GM19351 (cell line): ENCODE measurements around the gene BUB3.
"Not testable (repeated sequence)": the region's sequence is repeated elsewhere in the genome, so short reads cannot be mapped to it uniquely, and the experiment has no call there.

Source experiments
- ATAC-seq: cut with Tn5 transposase; IDR thresholded peaks from one replicate; pipeline ENCODE4 v1.9.1; 2021; ENCODE audit warnings: mild to moderate bottlenecking, moderate library complexity; ENCODE audit not compliant: unreplicated experiment

BUB3 gene

DNA sequence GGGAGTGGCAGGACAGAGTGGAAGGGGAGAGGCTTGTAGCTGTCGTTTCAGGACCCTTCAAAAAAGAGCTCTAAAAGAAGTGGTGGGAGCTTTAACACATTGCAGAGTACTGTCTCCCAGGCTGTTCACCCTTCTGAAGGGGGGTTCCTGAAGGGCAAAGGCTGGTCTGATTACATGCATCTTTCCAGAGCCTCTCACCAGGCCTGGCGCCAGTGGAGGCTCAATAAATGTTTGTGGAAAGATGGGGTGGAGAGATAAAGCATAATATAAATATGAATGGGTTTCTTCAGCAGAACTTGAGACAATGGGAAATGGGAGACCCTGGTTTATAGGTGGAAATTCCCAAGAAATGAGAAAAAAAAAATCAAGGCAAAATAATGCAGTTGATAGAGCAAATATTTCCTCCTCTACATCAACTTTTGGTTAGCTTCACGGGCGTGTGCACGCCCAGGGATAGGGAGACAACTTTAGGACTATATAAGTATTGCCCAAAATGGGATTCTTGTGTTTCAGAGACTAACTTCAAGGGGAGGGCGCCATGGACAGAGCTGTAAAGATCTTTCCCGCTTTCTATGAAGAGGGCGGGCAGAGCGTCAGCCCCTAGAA lies 613 bp upstream of the BUB3 start:
- no peak for ATAC-seq

- peak; percentile 40 for ATAC-seq
Measured at GRCh38 chr10:123154711-123155505, 706 bp downstream of the BUB3 start.

GRCh38 chr10:123156078-123156477 lies 1.9 kb downstream of the BUB3 start:
- no peak for ATAC-seq

- ATAC-seq = no peak
Measured at GRCh38 chr10:123157210-123157609, 3.0 kb downstream of the BUB3 start.

DNA sequence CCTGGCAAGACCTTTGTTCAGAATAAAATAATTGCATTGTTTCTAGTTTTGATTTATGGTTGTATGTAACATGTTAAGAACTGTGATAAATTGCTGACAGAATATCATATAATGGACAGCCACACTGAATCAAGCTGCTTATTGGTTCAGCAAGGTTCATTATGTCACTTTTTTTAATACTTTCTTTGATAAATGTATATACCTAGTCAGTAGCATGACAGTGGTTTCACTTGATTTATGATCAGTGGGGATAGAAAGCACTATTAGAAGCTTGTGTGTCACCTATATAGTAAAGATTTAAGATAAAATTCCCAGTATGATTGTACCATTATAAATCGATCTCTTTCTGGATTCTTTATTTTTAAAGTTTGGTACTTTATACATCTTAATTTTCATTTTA lies 4.5 kb downstream of the BUB3 start:
- no peak for ATAC-seq

- no peak for ATAC-seq
Measured at GRCh38 chr10:123160311-123160980, 6.2 kb downstream of the BUB3 start.

- no peak for ATAC-seq
Measured at GRCh38 chr10:123164319-123164718, 10.1 kb downstream of the BUB3 start.

- no peak for ATAC-seq
Measured at GRCh38 chr10:123165445-123166072, 11.4 kb downstream of the BUB3 start.

- no peak for ATAC-seq
Measured at GRCh38 chr10:123166618-123167017, 12.4 kb downstream of the BUB3 start.

GRCh38 chr10:123170961-123171360 lies 16.8 kb downstream of the BUB3 start:
- ATAC-seq = no peak

GRCh38 chr10:123171616-123172015 lies 17.4 kb downstream of the BUB3 start:
- not testable (repeated sequence) for ATAC-seq

DNA sequence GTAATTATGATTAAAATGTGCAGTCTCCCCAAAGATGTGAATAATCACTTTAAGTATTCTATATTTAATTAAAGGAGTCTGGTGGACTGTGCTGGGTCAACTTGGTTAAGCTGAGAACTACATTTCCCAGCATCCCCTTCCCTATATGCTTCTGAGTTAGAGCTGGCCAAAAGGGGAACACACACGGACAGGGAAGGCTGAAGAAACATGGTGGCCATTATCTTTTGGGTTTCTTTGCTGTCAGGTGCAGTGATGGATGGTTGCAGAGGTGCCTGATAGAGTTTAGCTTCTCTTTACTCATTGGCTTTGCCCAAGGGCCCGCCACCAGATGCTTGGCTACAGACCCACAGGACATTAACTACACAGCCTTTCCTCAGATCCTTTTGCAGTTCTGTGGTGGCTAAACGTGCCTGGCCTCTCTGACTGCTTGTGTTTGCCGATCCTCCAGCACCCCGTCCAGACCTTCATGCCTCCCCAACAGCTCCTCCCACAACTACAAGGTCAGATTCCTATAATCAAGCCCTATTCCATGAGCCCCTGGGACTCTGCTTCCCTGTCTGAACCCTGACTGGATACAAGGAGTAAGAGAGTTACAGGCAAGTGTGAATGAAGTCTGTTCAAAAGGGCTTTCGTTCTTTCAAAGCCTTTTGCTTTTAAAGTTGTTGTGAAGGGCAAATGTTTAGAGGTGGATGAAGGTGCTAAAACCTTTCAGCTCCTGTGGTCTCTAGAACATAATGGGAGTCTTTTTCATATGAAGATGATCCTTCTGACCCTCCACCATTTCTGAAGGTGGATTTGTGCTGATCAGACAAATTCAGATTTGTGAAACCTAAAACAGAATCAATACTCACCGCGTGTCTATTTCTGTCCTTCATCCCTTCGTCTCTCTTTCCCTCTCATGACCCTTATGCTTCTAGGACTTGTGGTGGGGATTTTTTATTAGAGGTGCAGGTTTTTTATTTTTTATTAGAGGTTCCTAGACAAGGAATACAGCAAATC lies 21.5 kb downstream of the BUB3 start:
- ATAC-seq = no peak

- not testable (repeated sequence) for ATAC-seq
Measured at GRCh38 chr10:123178390-123178789, 24.2 kb downstream of the BUB3 start.

GRCh38 chr10:123180101-123181090 lies 26.2 kb downstream of the BUB3 start:
- ATAC-seq = no peak

DNA sequence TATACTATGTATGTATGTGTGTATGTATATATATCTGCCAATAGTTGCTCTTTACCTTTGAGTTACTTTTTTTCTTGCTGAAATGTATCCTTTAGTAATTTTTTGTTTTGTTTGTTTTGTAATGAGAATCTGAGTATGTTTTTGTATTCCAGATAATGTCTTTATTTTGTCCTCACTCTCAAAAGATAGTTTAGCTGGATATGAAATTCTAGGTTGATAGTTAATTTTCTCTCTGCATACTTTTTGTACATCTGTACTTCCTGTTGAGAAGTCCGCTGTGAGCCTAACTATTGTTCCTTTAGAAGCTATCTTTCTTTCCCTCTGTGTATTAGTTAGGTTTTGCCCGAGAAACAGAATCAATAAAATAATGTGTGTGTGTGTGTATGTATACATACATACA lies 29.5 kb downstream of the BUB3 start:
- ATAC-seq = no peak

DNA sequence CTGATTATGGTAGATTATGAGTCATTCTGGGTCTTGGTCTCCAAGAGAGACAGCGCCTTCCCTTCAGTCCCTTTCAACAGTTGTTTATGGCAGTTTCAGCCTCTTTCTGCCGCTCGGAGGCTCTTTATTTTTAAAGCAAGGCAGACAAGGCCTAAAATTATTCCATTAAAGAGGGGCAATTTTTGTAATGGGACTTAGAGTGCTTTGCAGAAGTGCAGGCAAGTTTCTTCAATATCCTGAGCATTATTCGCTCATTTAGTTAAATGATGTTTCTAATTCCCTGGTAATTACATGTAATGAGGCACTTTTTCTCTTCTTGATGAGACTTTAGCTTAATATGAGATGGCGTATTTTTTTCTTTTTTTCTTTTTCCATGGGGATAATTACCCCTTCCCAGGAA lies 33.6 kb downstream of the BUB3 start:
- no peak for ATAC-seq

- ATAC-seq = no peak
Measured at GRCh38 chr10:123191886-123192285, 37.7 kb downstream of the BUB3 start.

DNA sequence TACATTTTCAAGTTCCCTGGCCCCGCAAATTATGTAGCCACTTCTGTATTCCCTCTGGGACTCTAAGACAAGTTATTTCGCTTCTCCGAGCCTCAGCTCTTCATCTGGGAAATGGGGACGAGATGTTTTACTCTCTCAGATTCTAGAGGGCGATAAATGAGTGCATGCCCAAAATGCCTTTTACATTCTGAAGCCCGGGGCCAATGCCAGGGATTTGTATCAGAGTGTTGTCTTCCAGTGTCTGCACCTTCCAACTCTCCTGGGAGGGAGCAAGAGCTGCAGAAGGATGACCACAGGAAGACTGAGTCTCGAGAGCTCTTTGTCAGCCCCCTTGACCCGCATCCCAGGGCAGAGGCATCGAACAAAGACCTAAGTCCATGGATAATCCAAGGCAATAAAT lies 39.9 kb downstream of the BUB3 start:
- no peak for ATAC-seq

DNA sequence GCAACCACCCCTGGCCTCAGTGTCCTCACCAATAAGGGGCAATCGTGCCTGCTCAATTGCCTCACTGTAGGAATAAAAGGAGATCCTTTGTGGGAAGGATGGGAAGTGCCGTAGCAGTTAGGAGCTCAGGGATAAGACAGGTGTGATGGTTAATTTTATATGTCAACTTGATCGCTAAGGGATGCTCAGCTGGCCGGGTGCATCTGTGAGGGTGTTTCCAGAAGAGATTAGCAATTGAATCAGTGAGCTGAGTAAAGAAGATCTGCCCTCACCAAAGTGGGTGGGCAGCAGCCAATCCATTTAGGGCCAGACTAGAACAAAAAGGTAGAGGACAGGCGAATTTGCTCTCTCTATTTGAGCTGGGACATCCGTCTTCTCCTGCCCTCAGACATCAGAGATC lies 46.3 kb downstream of the BUB3 start:
- ATAC-seq = no peak
